Measurements from ENCODE around the gene TAPBP.
"Not testable (repeated sequence)": the region's sequence is repeated elsewhere in the genome, so short reads cannot be mapped to it uniquely, and the experiment has no call there.

TAPBP gene

DNA sequence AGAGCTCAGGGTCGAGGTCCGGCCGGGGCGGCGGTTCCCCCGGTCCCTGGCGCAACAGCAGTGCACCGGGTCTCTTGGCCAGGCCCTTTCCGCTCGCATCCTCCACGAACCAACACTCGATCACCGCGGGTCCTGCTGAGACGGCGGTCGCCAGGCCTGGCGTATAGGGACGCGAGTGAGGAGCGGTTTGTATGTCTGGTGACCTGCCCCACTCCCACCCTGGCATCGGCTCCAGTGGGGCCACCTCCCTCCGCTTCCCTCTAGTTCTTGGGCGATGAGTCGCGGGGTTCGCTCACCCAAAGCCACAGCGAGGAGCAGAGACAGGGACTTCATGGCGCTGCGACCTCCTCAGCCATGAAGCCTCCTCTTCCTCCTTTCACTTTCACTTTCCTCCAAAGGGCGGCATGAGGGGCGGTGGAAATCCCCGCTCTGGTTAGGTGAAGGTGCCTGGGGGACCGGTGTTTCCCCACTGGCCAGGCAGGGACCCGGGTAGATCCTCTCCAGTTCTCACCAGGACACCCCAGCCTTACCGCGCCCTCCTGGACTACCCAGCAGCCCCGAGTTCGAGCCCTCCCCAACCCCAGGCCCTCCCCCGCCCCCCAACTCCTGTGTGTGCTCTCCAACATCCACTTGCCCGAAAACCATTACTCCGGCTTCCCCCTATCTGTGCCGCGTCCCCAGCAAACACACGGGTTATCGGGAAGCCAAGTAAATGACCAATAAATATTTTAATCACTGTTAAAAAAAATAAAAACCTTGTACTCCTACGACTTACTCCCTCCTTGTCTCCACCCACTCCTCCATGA is at the start of gene TAPBP:
TAPBP (minus strand) TSS at position 370 of the 806 bp plus-strand sequence; CDS start at position 333, 37 bp downstream.
- TF ChIP-seq, protein P1, sequence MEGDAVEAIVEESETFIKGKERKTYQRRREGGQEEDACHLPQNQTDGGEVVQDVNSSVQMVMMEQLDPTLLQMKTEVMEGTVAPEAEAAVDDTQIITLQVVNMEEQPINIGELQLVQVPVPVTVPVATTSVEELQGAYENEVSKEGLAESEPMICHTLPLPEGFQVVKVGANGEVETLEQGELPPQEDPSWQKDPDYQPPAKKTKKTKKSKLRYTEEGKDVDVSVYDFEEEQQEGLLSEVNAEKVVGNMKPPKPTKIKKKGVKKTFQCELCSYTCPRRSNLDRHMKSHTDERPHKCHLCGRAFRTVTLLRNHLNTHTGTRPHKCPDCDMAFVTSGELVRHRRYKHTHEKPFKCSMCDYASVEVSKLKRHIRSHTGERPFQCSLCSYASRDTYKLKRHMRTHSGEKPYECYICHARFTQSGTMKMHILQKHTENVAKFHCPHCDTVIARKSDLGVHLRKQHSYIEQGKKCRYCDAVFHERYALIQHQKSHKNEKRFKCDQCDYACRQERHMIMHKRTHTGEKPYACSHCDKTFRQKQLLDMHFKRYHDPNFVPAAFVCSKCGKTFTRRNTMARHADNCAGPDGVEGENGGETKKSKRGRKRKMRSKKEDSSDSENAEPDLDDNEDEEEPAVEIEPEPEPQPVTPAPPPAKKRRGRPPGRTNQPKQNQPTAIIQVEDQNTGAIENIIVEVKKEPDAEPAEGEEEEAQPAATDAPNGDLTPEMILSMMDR (conservative IDR thresholded peaks at IDR 0.05): no peak
- peak; percentile 68; the same call in 1 of the 2 replicates for TF ChIP-seq ZFX (IDR thresholded peaks at IDR 0.05)
- H3K27ac ChIP-seq: peak within 1 kb of the TSS; percentile 93

DNA sequence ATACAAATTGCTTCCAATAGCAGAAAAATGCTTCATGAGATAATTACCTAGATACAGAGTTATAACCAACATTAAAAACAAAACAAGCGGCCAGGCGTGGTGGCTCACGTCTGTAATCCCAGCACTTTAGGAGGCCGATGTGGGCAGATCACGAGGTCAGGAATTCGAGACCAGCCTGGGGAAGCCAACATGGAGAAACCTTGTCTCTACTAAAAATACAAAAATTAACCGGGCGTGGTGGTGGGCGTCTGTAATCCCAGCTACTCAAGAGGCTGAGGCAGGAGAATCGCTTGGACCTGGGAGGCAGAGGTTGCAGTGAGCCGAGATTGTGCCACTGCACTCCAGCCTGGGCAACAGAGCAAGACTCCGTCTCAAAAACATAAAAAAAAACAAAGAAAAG is 49.6 kb upstream of the TAPBP start:
- not testable (repeated sequence) for H3K27ac ChIP-seq

DNA sequence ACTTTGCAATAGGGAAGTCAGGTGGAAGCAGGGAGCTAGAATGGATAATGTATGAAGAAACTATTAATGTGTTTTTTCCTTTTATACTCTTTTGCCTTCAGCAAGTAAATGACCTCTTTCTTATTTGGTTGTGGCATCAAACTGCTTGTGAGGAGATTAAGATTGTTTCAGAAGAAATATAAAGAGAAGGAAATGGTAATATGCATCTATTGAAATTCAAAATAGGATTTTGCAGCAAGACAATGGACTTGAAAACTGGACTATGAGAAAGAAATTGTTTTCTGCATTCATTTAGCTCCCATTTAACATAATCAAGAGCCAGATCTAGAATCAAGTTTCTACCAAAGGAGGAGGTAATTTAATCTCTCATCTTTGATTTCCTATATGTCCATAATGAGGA is 45.5 kb upstream of the TAPBP start:
- TF ChIP-seq, protein P1 (conservative IDR thresholded peaks at IDR 0.05): no peak
- no peak for TF ChIP-seq ZFX (IDR thresholded peaks at IDR 0.05)
- H3K27ac ChIP-seq: no peak overlapping the region

DNA sequence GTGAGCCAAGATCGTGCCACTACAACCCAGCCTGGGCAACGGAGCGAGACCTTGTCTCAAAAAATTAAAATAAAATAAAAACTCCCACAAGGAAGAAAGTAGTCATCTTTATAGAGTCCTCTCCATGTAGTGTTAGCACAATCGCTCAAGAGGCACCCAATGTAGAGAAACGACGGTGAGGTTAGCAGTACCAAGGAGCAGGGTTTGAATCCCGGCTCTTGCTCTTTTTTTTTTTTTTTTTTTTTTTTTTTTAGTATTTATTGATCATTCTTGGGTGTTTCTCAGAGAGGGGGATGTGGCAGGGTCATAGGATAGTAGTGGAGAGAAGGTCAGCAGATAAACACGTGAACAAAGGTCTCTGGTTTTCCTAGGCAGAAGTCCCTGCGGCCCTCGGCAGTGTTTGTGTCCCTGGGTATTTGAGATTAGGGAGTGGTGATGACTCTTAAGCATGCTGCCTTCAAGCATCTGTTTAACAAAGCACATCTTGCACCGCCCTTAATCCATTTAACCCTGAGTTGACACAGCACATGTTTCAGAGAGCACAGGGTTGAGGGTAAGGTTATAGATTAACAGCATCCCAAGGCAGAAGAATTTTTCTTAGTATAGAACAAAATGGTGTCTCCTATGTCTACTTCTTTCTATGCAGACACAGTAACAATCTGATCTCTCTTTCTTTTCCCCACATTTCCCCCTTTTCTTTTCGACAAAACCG is 43.4 kb upstream of the TAPBP start:
- H3K27ac ChIP-seq: not testable (repeated sequence)

DNA sequence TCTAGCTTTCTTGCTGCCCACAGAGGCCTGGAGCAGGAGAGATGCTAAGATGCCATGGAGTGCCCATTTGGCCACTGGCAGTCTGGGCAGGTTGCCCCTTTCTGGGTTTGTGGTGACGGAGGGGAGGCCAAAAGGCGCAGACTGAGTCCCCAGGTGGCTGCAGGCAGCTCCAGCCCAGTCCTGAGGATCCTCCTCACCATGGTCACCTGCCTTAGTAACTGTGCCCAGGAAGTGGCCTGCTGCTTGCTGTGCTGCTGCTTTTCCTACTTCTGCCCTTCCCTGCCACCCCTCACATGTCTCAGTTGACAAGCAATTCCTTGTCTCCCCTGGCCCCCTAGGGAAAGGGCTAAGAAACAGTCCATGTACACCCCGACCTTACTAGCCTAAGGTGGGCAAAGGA is 42.4 kb upstream of the TAPBP start:
- TF ChIP-seq, protein P1 (conservative IDR thresholded peaks at IDR 0.05): no peak
- no peak for TF ChIP-seq ZFX (IDR thresholded peaks at IDR 0.05)
- no peak overlapping the region for H3K27ac ChIP-seq

DNA sequence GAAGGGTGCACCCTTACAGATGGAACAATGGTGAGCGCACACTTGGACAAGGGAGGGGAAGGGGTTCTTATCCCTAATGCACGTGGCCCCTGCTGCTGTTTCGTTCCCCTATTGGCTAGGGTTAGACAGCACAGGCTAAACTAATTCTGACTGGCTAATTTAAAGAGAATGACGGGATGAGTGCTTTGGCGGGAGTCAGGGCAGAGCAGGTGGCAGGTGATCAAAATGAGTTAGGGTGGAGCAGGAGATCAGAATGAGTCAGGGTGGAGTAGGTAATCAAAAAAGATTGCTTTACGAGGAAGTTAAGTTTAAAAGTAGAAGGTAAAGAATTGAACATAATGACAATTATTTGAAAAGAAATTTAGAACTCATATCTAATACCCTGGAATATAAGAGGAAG is 42.0 kb upstream of the TAPBP start:
- H3K27ac ChIP-seq: not testable (repeated sequence)

DNA sequence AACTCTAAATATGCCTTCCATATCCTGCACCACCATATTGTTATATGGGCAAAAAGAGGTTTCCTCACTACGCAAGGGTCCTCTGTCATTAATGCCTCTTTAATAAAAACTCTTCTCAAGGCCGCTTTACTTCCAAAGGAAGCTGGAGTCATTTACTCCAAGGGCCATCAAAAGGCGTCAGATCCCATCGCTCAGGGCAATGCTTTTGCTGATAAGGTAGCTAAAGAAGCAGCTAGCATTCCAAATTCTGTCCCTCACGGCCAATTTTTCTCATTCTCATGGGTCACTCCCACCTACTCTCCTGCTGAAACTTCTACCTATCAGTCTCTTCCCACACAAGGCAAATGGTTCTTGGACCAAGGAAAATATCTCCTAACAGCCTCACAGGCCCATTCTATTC is 33.9 kb upstream of the TAPBP start:
- H3K27ac ChIP-seq: no peak overlapping the region
- TF ChIP-seq, protein P1 (conservative IDR thresholded peaks at IDR 0.05): no peak
- no peak for TF ChIP-seq ZFX (IDR thresholded peaks at IDR 0.05)

DNA sequence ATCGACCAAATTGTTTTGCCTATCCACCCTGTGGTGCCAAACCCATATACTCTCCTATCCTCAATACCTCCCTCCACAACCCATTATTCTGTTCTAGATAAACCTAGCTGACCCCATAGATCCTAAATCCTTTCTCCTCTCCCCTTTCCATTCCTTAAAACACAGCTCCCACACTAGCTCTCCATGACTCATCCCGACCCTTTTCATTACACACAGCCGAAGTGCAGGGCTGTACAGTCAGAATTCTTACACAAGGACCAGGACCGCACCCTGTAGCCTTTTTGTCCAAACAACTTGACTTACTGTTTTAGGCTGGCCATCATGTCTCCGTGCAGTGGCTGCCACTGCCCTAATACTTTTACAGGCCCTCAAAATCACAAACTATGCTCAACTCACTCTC is 33.1 kb upstream of the TAPBP start:
- not testable (repeated sequence) for H3K27ac ChIP-seq

DNA sequence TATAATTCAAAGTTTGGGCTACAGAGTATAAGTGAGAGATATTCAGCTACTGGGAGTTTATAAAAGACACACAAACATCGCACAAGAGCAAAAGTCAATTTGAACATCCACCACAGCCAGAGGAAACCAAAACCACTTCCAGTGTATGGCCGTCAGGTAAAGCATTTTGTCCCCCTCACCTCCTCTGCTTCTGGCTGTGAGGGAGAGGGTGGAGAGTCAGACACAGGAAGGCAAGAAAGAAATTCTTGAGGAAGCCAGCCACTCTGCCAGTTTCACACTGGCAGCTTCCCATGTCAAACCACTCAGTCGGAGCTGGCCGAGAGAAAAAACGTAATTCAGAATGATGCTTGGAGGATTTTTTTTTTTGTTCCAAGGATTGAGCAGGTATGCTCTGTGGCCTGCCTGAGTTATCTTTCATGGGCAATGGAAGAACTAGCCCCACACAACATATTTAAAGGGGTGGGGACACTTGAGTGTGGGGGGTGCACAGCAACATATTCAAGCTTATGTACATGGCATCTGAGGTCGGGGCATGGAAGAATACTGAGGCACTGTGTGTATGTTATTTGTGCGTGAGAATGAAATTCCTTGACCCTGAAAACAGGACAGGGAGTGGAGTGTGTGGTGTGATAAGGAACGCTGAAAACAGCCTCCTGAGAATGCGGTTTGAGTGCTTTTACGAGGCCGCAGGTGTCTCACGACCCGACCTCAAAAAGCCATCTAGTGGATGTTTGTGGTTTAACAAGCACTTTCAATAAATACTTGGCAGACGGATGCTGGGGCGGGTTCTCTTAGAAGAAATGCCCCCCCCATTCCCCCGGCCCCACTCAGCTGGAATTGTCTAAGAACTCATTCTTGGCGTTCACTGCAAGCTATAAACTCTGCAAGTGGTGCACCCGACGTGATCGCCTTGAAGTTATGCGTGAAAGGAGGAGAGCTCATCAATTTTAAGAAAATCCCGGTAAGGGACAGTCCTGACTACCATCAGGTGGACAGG is 31.1 kb upstream of the TAPBP start:
- H3K27ac ChIP-seq: no peak overlapping the region
- TF ChIP-seq, protein P1 (conservative IDR thresholded peaks at IDR 0.05): peak; percentile 82
- no peak for TF ChIP-seq ZFX (IDR thresholded peaks at IDR 0.05)
